Upper lobe of right lung (tissue), 1 donor: ENCODE results near the gene HRH1. TPM values are rescaled to one million over a fixed set of nuclear protein-coding genes. Genes with fewer than 3 reads are reported as not detected.

Experiments
- ATAC-seq: fragments of 200-7000 bp; cut with Tn5 transposase; one replicate; pipeline ENCODE4 v1.9.1; 2020; ENCODE audit warnings: mild to moderate bottlenecking, moderate library complexity
- DNase-seq: peaks from one replicate; pipeline ENCODE4 v3.0.0-alpha.2; 2020
- H3K27ac ChIP-seq: fragments of 200-600 bp; one replicate; pipeline ENCODE4 v1.8.0; 2022
- H3K27me3 ChIP-seq: fragments of 200-600 bp; one replicate; pipeline ENCODE4 v1.8.0; 2022; ENCODE audit warnings: mild to moderate bottlenecking
- H3K36me3 ChIP-seq: fragments of 200-600 bp; one replicate; pipeline ENCODE4 v1.8.0; 2022
- H3K4me1 ChIP-seq: fragments of 200-600 bp; one replicate; pipeline ENCODE4 v1.8.0; 2022
- H3K4me3 ChIP-seq: fragments of 200-600 bp; one replicate; pipeline ENCODE4 v1.8.0; 2022; ENCODE audit warnings: mild to moderate bottlenecking
- H3K9me3 ChIP-seq: fragments of 200-600 bp; one replicate; pipeline ENCODE4 v1.8.0; 2022
- CTCF ChIP-seq: fragments of 200-600 bp; IDR thresholded peaks from one replicate; pipeline ENCODE4 v1.8.0; 2022; ENCODE audit warnings: antibody characterized with exemption
- intact Hi-C: fragments of 100-400 bp; cut with DNase I; formaldehyde crosslinking; loops from one replicate; pipeline ENCODE4 v1.11.0; 2022
- total RNA-seq: library from RNA; stranded (reverse); fragmentation: NEBNext Ultra II Directional; extraction: Animal tissue kit (Norgen Biotek cat#: 25700); gene quantifications from one replicate; pipeline ENCODE4 v1.2.1, GENCODE V29; 2021
- donor health status: DM: no; HTN: yes; CAD: no; lungs with severe emphysema.

The HRH1 gene
- total RNA-seq, 1 donor from 2014 or later: 12.0 TPM

GRCh38 chr3:11224870-11225229 lies 70.6 kb downstream of the HRH1 start:
- Histone ChIP-seq H3K27me3 (no peaks in the 10 kb centered on the region), H3K9me3 (no peaks in the 10 kb centered on the region), H3K36me3 (no peaks in the 10 kb centered on the region), H3K4me3 (peak overlapping the region; percentile 53), H3K4me1 (peaks cover 16% of the 10 kb centered on the region), H3K27ac (peak overlapping the region; percentile 87)
- no peak for DNase-seq
- no peak for ATAC-seq
- intact Hi-C loops: no loop called here
- no peak for TF ChIP-seq CTCF

GRCh38 chr3:11226042-11226370 lies 71.7 kb downstream of the HRH1 start:
- DNase-seq (no peak), ATAC-seq (peak; percentile 2)
- Histone ChIP-seq H3K27ac (peak overlapping the region; percentile 87), H3K9me3 (no peaks in the 10 kb centered on the region), H3K4me3 (peak overlapping the region; percentile 53), H3K27me3 (no peaks in the 10 kb centered on the region), H3K36me3 (no peaks in the 10 kb centered on the region), H3K4me1 (peaks cover 16% of the 10 kb centered on the region)
- intact Hi-C loops: no loop called here
- TF ChIP-seq CTCF: no peak

- Histone ChIP-seq H3K27ac (no peak overlapping the region), H3K36me3 (no peaks in the 10 kb centered on the region), H3K9me3 (no peaks in the 10 kb centered on the region), H3K4me3 (no peak overlapping the region), H3K27me3 (no peaks in the 10 kb centered on the region), H3K4me1 (peaks cover 16% of the 10 kb centered on the region)
- DNase-seq: no peak
- intact Hi-C loops: no loop called here
- no peak for TF ChIP-seq CTCF
- no peak for ATAC-seq
Observed at GRCh38 chr3:11228041-11228440, 73.7 kb downstream of the HRH1 start.

- Histone ChIP-seq H3K4me3 (no peak overlapping the region), H3K9me3 (no peaks in the 10 kb centered on the region), H3K4me1 (peaks cover 16% of the 10 kb centered on the region), H3K27me3 (no peaks in the 10 kb centered on the region), H3K36me3 (no peaks in the 10 kb centered on the region), H3K27ac (no peak overlapping the region)
- intact Hi-C loops: loop anchor here (10.0 kb wide), 1 partner anchor 105 kb away; no protein-coding TSS in a partner anchor
- TF ChIP-seq CTCF: no peak
- DNase-seq (no peak), ATAC-seq (no peak)
Observed at GRCh38 chr3:11230125-11230524, 75.8 kb downstream of the HRH1 start.

- no peak for TF ChIP-seq CTCF
- H3K36me3 ChIP-seq: no peaks in the 10 kb centered on the region
- H3K27me3 ChIP-seq: no peaks in the 10 kb centered on the region
- H3K9me3 ChIP-seq: no peaks in the 10 kb centered on the region
- ATAC-seq (peak; percentile 75), DNase-seq (no peak)
- no peak overlapping the region for H3K4me3 ChIP-seq
- peaks cover 16% of the 10 kb centered on the region for H3K4me1 ChIP-seq
- intact Hi-C loops: loop anchor here (10.0 kb wide), 1 partner anchor 104 kb away; no protein-coding TSS in a partner anchor
- no peak overlapping the region for H3K27ac ChIP-seq
Observed at GRCh38 chr3:11230832-11231231, 76.5 kb downstream of the HRH1 start.

- intact Hi-C loops: loop anchor here (10.0 kb wide), 1 partner anchor 99 kb away; no protein-coding TSS in a partner anchor
- H3K27me3 ChIP-seq: no peaks in the 10 kb centered on the region
- no peak overlapping the region for H3K4me3 ChIP-seq
- no peak overlapping the region for H3K27ac ChIP-seq
- H3K4me1 ChIP-seq: no peaks in the 10 kb centered on the region
- DNase-seq (no peak), ATAC-seq (no peak)
- no peaks in the 10 kb centered on the region for H3K36me3 ChIP-seq
- no peak for TF ChIP-seq CTCF
- H3K9me3 ChIP-seq: no peaks in the 10 kb centered on the region
Observed at GRCh38 chr3:11235385-11235784, 81.1 kb downstream of the HRH1 start.
